ENCODE measurements around the gene ILF2. TPM values are rescaled to one million over a fixed set of nuclear protein-coding genes. Genes with fewer than 3 reads are reported as not detected.
A peak's percentile ranks its signal among the peaks of the same experiment; 100 is the strongest.

The ILF2 gene
- total and polyA plus RNA-seq, 2 of the 13 experiments (the other 11 are each of a cell fraction or from before 2014, with no cell fraction given): 292 to 366 TPM

- TF ChIP-seq NFE2L1 (CRISPR knock-in tag; IDR thresholded peaks at IDR 0.05; ENCODE audit: borderline replicate concordance) (no peak), ZNF337 (CRISPR knock-in tag; IDR thresholded peaks at IDR 0.05; ENCODE audit: borderline replicate concordance, low read depth) (no peak), CENPX (CRISPR knock-in tag; IDR thresholded peaks at IDR 0.05) (no peak), KDM6A (CRISPR knock-in tag; IDR thresholded peaks at IDR 0.05; ENCODE audit: low read depth) (no peak), SOX5 (CRISPR knock-in tag; IDR thresholded peaks at IDR 0.05; ENCODE audit: borderline replicate concordance) (peak; percentile 35; the same call in 1 of the 2 replicates), ZNF598 (CRISPR knock-in tag; IDR thresholded peaks at IDR 0.05; ENCODE audit: borderline replicate concordance) (peak; percentile 94), ZNF503 (CRISPR knock-in tag; IDR thresholded peaks at IDR 0.05) (no peak), ZNF263 (CRISPR knock-in tag; IDR thresholded peaks at IDR 0.05) (no peak), ZBTB33 (CRISPR knock-in tag; IDR thresholded peaks at IDR 0.05) (no peak), BCL6 (CRISPR knock-in tag; IDR thresholded peaks at IDR 0.05) (0 out of 2 replicates have a peak, but pooled peaks have one; percentile 24), SOX6 (IDR thresholded peaks at IDR 0.05) (no peak), SOX6 (CRISPR knock-in tag; IDR thresholded peaks at IDR 0.05) (peak; percentile 67; the same call in 1 of the 2 replicates)
Measured at GRCh38 chr1:153633754-153634665, 36.8 kb downstream of the ILF2 start, which contains the start of gene CHTOP (continued).
